Aorta (tissue), 5 donors: ENCODE data around the gene CSF2. TPM values are rescaled to one million over a fixed set of nuclear protein-coding genes. Genes with fewer than 3 reads are reported as not detected.

Source experiments
- ATAC-seq: fragments of 200-7000 bp; cut with Tn5 transposase; one replicate; pipeline ENCODE4 v1.9.1; 2022; ENCODE audit warnings: moderate library complexity; ENCODE audit not compliant: low FRiP score
- DNase-seq, 2 donors: peaks; one replicate each; pipeline ENCODE4 v3.0.0-alpha.2; 2020
- H3K27ac ChIP-seq, 2 donors: one replicate each; pipeline ENCODE4 v1.5.1; 2013; ENCODE audit warnings: low read length in 2 of 2, mild to moderate bottlenecking in 2 of 2, moderate library complexity in 2 of 2, control low read depth in 1 of 2, inconsistent platforms in 1 of 2, low read depth in 1 of 2
- H3K27me3 ChIP-seq, 2 donors: one replicate each; pipeline ENCODE4 v1.6.1; 2013; ENCODE audit warnings: control low read depth in 1 of 2, low read length in 1 of 2, mild to moderate bottlenecking in 1 of 2, moderate library complexity in 1 of 2; ENCODE audit not compliant: insufficient read depth in 2 of 2, control insufficient read depth in 1 of 2
- H3K36me3 ChIP-seq, 2 donors: one replicate each; pipeline ENCODE4 v1.6.1; 2013; ENCODE audit warnings: control low read depth in 1 of 2, low read length in 1 of 2, mild to moderate bottlenecking in 1 of 2; ENCODE audit not compliant: insufficient read depth in 2 of 2, control insufficient read depth in 1 of 2
- H3K4me1 ChIP-seq, 2 donors: one replicate each; pipeline ENCODE4 v1.6.1; 2013; ENCODE audit warnings: low read length in 2 of 2, control low read depth in 1 of 2, mild to moderate bottlenecking in 1 of 2, moderate library complexity in 1 of 2; ENCODE audit not compliant: insufficient read depth in 2 of 2, control insufficient read depth in 1 of 2
- H3K4me3 ChIP-seq, 2 donors: one replicate each; pipeline ENCODE4 v1.5.1; 2013; ENCODE audit warnings: low read length in 2 of 2, control low read depth in 1 of 2, mild to moderate bottlenecking in 1 of 2
- H3K9me3 ChIP-seq: one replicate; pipeline ENCODE4 v1.6.1; 2013; ENCODE audit warnings: mild to moderate bottlenecking, low read length; ENCODE audit not compliant: control insufficient read depth
- WGBS, 2 donors: extraction: QIAGEN DNeasy Blood & Tissue Kit; methylation state at CpG; one replicate each; pipeline ENCODE4 v1.1.7; 2013; 5-methylcytosine and 5-hydroxymethylcytosine counted together
- intact Hi-C, 2 donors: fragments of 100-400 bp; cut with DNase I; formaldehyde crosslinking; loops; one replicate each; pipeline versions ENCODE4 v1.14.2 to v1.15.0; 2022
- polyA plus RNA-seq, 2 donors: library from polyadenylated mRNA; stranded (reverse); fragments of 200-250 nt; gene quantifications; one replicate each; pipeline ENCODE4 v1.2.3, GENCODE V29; 2013
- total RNA-seq, 2 donors: library from RNA; stranded (reverse); fragmentation: NEBNext Ultra II Directional; extraction: Animal tissue kit (Norgen Biotek cat#: 25700); gene quantifications; one replicate each; pipeline ENCODE4 v1.2.1, GENCODE V29; 2021
- donor health status: healthy with polysubstance abuse.
- donor health status: Bipolar disorder and iron deficiency.
- donor health status: DM: no; HTN: no; CAD: no.
- donor health status: DM: no; HTN: no; CAD: no.
- donor health status: DM: yes; HTN: yes; CAD: no.

CSF2 gene
- total and polyA plus RNA-seq, 4 donors: 0.51 TPM; not detected in 3

DNA sequence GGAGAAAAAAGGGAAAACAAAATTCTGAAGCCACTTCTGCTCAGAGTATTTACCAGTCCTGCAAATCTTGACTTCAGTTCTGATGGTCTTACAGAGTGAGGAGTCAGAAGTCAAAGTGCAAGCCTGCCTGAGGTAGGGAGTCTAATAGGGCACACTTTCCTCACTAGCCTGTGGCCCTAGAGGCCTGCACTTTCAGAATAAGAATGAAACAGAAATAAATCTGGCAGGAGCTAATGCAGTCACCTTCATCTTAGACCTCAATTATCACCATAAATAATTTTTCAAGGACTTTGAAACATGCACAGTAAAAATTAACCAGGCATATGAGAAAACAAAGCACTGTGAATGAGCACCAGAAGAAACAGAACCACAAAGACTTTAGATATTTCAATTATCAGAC, 41.4 kb upstream of the CSF2 start:
- H3K27me3 ChIP-seq: no peaks in the 10 kb centered on the region
- intact Hi-C loops: no loop called here
- no peak overlapping the region for H3K4me3 ChIP-seq
- ATAC-seq (no peak), DNase-seq (no peak)
- no peak overlapping the region for H3K27ac ChIP-seq
- no peaks in the 10 kb centered on the region for H3K9me3 ChIP-seq
- no peaks in the 10 kb centered on the region for H3K4me1 ChIP-seq
- H3K36me3 ChIP-seq: no peaks in the 10 kb centered on the region

DNA sequence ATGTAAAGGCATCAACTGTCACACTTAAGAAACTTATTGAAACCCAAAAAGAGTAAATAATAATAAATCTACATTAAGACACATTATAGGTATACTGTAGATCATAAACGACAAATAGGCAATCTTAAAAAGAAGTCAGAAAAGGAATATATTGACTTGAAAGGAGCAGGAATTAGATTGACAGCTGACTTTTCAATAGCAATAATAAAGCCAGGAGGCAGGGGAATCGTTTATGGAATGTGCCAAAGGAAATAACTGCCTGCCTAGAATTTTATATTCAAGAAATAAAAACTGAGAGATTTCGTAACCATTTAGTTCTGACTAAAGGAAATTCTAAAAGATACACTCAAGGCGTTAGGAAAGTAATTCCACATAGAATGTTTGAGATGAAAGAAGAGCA, 40.5 kb upstream of the CSF2 start:
- no peak overlapping the region for H3K4me3 ChIP-seq
- 46 to 48% methylated on average over 4 of the region's 4 CpGs for WGBS, 2 donors
- no peaks in the 10 kb centered on the region for H3K4me1 ChIP-seq
- no peak overlapping the region for H3K27ac ChIP-seq
- no peak for DNase-seq
- H3K36me3 ChIP-seq: no peaks in the 10 kb centered on the region
- intact Hi-C loops: no loop called here
- H3K27me3 ChIP-seq: no peaks in the 10 kb centered on the region
- no peak for ATAC-seq
- no peaks in the 10 kb centered on the region for H3K9me3 ChIP-seq

DNA sequence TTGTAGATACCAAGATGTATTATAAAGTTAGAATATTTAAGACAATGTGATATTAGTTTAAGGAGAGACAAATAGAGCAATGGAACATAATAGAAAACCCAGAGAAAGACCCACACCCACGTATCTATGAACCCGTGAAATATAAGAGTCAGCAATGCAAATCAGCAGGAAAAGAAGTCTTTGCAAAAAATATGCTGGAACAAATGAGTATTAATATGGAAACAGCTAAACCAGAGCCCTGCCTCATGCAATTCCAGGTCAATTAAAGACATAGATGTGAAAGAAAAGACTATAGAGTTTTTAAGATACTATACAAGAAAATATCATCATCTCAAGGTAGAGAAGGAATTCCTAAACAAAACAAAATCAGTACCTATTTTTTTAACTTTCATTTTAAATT, 36.2 kb upstream of the CSF2 start:
- no peak overlapping the region for H3K27ac ChIP-seq
- WGBS, 2 donors: 46 to 62% methylated on average over 2 of the region's 2 CpGs

DNA sequence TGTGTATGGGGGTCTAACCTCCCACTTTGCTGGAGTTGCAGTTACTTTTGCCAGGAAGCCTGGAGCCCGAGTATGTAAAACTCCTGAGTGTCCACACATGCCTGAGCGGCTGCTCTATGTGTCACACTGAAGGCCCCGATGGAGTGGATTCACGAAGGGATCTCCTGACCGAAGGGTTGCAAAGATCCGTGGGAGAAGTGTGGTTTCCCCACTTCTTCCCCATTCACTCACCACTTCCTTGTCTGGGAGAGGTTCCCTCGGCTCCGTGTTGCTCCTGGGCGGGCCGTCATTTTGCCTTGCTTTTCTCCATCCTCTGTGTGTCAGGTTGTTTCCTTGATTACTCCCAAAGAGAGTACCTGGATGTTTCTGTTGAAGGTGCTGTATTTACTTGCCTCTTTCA, 29.4 kb upstream of the CSF2 start:
- Histone ChIP-seq H3K9me3 (no peaks in the 10 kb centered on the region), H3K27ac (no peak overlapping the region), H3K4me1 (no peaks in the 10 kb centered on the region), H3K4me3 (no peak overlapping the region), H3K36me3 (no peaks in the 10 kb centered on the region), H3K27me3 (no peaks in the 10 kb centered on the region)
- intact Hi-C loops: no loop called here
- DNase-seq: peak in 1 of 2 donors; percentile 63
- no peak for ATAC-seq
- WGBS, 2 donors: 85 to 88% methylated on average over 10 of the region's 10 CpGs

More for the DNA sequence above, 36.2 kb upstream of the CSF2 start:
- ATAC-seq (no peak), DNase-seq (no peak)
- Histone ChIP-seq H3K4me1 (no peaks in the 10 kb centered on the region), H3K4me3 (no peak overlapping the region), H3K9me3 (no peaks in the 10 kb centered on the region), H3K27me3 (no peaks in the 10 kb centered on the region), H3K36me3 (no peaks in the 10 kb centered on the region)
- intact Hi-C loops: no loop called here

DNA sequence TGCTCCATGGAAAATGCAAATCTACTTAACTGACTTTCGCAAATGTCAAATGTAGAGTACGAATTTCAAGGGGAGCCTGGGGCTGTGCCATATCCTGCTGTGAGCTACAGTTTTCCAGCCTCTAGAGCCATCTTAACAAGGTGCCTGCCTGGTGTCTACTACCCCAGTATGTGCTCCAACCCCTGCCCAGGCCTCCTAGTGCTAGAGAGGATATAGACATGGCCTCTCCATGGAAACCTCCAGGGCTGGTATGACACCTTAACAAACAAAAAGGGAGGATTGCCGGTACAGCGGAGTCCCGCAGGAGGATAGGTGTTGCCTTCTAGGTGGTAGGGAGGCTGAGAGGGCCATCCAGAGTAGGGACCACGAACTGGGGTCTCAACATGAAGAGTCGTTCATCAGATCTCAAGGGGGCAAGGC, 26.7 kb upstream of the CSF2 start:
- no peak overlapping the region for H3K27ac ChIP-seq

DNA sequence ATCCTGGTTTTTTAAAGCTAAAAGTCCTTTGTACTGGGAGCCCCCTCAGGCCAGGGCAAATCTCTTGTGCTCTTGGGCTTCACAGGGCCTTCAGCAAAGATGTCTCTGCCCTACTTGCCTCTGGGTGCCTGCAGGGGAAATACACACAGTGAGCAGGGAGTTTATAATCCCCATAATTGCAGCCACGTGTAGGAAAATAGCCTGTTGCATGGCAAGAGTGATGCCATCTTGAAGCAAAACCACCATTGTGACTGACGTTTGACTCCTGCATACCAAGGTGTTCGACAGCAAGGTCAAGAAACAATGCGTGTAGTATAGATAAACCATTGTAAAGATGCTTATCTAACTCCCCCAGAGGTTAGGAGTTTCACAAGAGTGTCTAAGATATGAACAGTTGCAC, 24.5 kb upstream of the CSF2 start:
- no peak for ATAC-seq
- no peaks in the 10 kb centered on the region for H3K4me1 ChIP-seq
- intact Hi-C loops: no loop called here
- DNase-seq: no peak
- H3K4me3 ChIP-seq: no peak overlapping the region
- 71 to 76% methylated on average over 4 of the region's 4 CpGs for WGBS, 2 donors
- H3K27me3 ChIP-seq: no peaks in the 10 kb centered on the region
- no peaks in the 10 kb centered on the region for H3K36me3 ChIP-seq
- H3K9me3 ChIP-seq: no peaks in the 10 kb centered on the region
- H3K27ac ChIP-seq: no peak overlapping the region

More for the DNA sequence above, 26.7 kb upstream of the CSF2 start:
- H3K27me3 ChIP-seq: no peaks in the 10 kb centered on the region
- H3K9me3 ChIP-seq: no peaks in the 10 kb centered on the region
- DNase-seq (peak in 1 of 2 donors; percentile 21), ATAC-seq (no peak)
- intact Hi-C loops: no loop called here
- WGBS, 2 donors: 83 to 86% methylated on average over 7 of the region's 7 CpGs
- no peak overlapping the region for H3K4me3 ChIP-seq
- H3K4me1 ChIP-seq: no peaks in the 10 kb centered on the region
- no peaks in the 10 kb centered on the region for H3K36me3 ChIP-seq

DNA sequence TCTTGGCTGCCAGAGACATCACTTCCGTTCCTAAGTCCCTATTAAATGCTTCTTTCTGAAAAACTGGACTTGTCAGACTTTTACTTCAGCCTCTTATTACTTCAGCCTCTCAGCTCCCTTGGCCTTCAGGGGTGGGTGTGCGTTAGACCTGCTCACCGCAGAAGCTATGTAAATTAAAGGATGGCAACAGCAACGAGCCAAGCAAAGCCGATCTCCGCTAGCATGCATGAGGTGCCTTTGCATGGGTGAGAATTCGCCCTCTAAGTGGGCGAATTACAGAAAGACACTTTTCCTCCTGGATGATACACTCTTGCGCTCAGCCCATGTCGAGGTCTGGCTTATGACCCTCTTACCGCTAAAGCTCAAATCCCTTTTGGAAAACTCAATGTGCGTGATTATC, 24.0 kb upstream of the CSF2 start:
- no peaks in the 10 kb centered on the region for H3K36me3 ChIP-seq
- ATAC-seq (no peak), DNase-seq (no peak)
- no peaks in the 10 kb centered on the region for H3K9me3 ChIP-seq
- no peaks in the 10 kb centered on the region for H3K4me1 ChIP-seq
- H3K27me3 ChIP-seq: no peaks in the 10 kb centered on the region
- H3K27ac ChIP-seq: no peak overlapping the region
- WGBS, 2 donors: 94 to 95% methylated on average over 12 of the region's 12 CpGs
- intact Hi-C loops: no loop called here
- H3K4me3 ChIP-seq: no peak overlapping the region

DNA sequence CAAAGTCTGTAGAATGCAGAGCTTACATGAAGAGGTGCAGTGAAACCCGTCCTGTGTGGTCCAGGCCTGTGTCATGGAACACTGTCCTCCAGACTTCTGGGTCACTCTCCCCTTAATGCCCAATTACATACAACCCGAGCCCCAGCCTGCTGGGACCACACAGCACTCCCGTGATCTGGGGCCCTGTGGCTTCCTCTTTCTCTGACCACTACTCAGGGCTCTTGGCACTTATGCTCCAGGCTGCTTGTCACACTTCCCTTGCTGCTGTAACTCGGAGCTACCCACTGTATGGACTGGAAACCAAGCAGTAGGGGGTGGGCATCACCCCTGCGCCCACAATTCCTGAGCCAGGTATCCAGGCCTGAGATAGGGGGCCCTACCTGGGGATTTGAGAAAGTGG, 23.5 kb upstream of the CSF2 start:
- intact Hi-C loops: no loop called here
- Histone ChIP-seq H3K27ac (no peak overlapping the region), H3K36me3 (no peaks in the 10 kb centered on the region), H3K27me3 (no peaks in the 10 kb centered on the region), H3K9me3 (no peaks in the 10 kb centered on the region), H3K4me1 (no peaks in the 10 kb centered on the region), H3K4me3 (no peak overlapping the region)
- ATAC-seq (no peak), DNase-seq (peak in 1 of 2 donors; percentile 82)
- WGBS, 2 donors: 80% methylated on average over 5 of the region's 5 CpGs

DNA sequence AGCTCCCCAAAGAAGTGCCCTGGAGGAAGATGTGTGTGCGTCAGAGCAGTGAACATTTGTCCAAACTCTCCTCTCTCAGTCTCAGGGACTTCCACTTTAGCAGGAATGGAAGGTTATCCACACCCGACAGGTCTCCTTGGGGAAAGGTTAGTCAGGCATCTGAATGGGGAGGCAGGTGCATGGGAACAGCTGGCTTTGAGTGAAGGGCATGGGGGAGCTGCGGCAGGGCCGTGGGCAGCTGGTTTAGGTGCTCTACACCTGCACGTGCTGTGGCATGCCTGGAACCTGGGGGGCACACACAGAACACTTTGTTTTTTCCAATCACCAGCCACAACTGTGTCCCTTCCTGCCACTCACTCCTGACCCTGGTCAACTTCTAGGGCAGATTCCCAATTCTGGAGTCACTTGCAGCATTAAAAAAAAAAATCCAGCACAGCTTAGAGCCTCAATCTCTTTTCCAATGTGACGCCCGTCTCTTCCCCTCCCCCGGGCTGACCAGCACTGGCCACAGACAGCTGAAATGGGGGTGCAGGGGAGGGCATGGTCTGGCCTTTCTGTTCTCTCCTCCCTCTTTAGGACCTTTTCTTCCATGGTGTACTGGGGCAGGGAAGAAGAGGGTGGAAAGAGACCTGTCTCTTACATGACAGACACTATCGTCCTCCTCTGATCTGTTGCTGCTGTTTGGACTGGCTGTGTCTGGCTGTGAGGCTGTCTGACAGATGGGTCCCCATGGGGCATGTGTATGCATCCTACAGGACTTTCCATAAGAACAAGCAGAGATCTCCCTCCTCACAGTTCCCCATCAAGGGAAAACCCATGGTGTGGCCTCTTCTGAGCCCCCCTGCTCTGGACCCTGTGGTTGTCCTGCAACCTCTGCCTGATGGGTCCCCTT, 22.7 kb upstream of the CSF2 start:
- DNase-seq: peak in 1 of 2 donors; percentile 20
- 84 to 87% methylated on average over 9 of the region's 9 CpGs for WGBS, 2 donors
- H3K27ac ChIP-seq: no peak overlapping the region
- H3K9me3 ChIP-seq: no peaks in the 10 kb centered on the region
- no peak overlapping the region for H3K4me3 ChIP-seq
- H3K27me3 ChIP-seq: no peaks in the 10 kb centered on the region
- no peak for ATAC-seq
- intact Hi-C loops: no loop called here
- H3K36me3 ChIP-seq: no peaks in the 10 kb centered on the region
- no peaks in the 10 kb centered on the region for H3K4me1 ChIP-seq
